ENCODE measurements around the gene PISD. TPM values are rescaled to one million over a fixed set of nuclear protein-coding genes. Genes with fewer than 3 reads are reported as not detected.

PISD gene
- total RNA-seq, 2 experiments from 2014 or later = 21.5 to 51.9 TPM

DNA sequence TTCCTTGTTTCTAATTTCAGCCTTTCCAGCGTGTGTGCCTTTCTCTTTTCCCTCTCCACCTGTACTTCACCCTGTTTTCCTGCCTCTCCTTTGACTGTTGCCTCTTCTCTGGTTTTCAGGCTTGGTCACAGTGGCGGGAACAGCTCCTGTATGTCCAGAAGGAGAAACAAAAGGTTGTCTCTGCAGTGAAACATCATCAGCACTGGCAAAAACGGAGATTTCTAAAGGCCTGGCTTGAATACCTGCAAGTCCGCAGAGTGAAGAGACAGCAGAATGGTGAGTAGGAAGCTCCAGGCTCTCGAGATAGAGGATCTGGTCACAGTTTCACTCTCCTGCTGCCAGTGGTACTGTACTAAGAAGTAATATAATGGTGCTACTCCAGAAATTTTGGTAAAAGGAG is 89.1 kb downstream of the PISD start:
- Histone ChIP-seq H3K36me3 (ENCODE audit: insufficient read depth, low read length) (peaks cover 64% of the 10 kb centered on the region), H2AFZ (ENCODE audit: low read length) (no peak overlapping the region), H3K9me2 (ENCODE audit: insufficient read depth, low read length) (no peaks in the 10 kb centered on the region), H4K20me1 (ENCODE audit: insufficient read depth, low read length) (no peaks in the 10 kb centered on the region), H3K4me2 (ENCODE audit: low read length) (no peak overlapping the region), H3K79me2 (ENCODE audit: insufficient read depth, low read depth, low read length) (no peaks in the 10 kb centered on the region), H3K4me1 (ENCODE audit: insufficient read depth, low read length, poor library complexity, severe bottlenecking) (no peaks in the 10 kb centered on the region), H3K4me3 (ENCODE audit: low read depth, low read length, poor library complexity, severe bottlenecking) (no peak overlapping the region), H3K27ac (ENCODE audit: low read depth, low read length, poor library complexity, severe bottlenecking) (no peak overlapping the region), H3K9me3 (ENCODE audit: low read length) (no peaks in the 10 kb centered on the region)
- intact Hi-C loops (cut with micrococcal nuclease; ENCODE audit: unreplicated experiment) = no loop called here
- TF ChIP-seq, protein P1, sequence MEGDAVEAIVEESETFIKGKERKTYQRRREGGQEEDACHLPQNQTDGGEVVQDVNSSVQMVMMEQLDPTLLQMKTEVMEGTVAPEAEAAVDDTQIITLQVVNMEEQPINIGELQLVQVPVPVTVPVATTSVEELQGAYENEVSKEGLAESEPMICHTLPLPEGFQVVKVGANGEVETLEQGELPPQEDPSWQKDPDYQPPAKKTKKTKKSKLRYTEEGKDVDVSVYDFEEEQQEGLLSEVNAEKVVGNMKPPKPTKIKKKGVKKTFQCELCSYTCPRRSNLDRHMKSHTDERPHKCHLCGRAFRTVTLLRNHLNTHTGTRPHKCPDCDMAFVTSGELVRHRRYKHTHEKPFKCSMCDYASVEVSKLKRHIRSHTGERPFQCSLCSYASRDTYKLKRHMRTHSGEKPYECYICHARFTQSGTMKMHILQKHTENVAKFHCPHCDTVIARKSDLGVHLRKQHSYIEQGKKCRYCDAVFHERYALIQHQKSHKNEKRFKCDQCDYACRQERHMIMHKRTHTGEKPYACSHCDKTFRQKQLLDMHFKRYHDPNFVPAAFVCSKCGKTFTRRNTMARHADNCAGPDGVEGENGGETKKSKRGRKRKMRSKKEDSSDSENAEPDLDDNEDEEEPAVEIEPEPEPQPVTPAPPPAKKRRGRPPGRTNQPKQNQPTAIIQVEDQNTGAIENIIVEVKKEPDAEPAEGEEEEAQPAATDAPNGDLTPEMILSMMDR (conservative IDR thresholded peaks at IDR 0.05; ENCODE audit: low read length) = no peak
- no peak for TF ChIP-seq EZH2phosphoT487 (IDR thresholded peaks at IDR 0.05; ENCODE audit: borderline replicate concordance, low read depth, low read length)
- no TSS peak for BruUV-seq (replicated peaks)
- CTCF ChIA-PET (ENCODE audit: unreplicated experiment) = no interaction called here
- DNase-seq (ENCODE audit: low spot score) = no peak
- POLR2A ChIA-PET = no interaction called here

DNA sequence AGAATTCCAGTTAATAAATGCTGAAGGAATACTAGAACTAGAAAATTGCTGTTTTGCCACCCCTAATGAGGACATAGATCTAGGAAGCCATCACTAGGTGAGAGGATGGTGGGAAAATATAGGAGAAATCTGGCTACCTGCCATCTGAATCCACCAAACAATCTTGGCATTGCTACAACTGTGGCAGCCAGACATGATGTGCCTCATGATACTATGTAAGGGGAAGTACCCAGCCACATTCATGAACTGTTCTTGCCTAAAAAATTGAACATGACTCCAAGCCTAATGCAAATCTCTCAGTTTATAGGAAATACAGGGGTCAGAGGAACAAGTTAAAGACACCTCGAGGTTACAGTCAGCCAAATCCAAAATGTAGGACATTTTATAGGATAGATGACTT is 92.9 kb downstream of the PISD start:
- CTCF ChIA-PET (ENCODE audit: unreplicated experiment) = no interaction called here

More for the DNA sequence above, 92.9 kb downstream of the PISD start:
- Histone ChIP-seq H3K36me3 (ENCODE audit: insufficient read depth, low read length) (peaks cover 52% of the 10 kb centered on the region), H3K9me2 (ENCODE audit: insufficient read depth, low read length) (no peaks in the 10 kb centered on the region), H2AFZ (ENCODE audit: low read length) (no peak overlapping the region), H3K4me1 (ENCODE audit: insufficient read depth, low read length, poor library complexity, severe bottlenecking) (no peaks in the 10 kb centered on the region), H4K20me1 (ENCODE audit: insufficient read depth, low read length) (no peaks in the 10 kb centered on the region), H3K79me2 (ENCODE audit: insufficient read depth, low read depth, low read length) (no peaks in the 10 kb centered on the region), H3K4me3 (ENCODE audit: low read depth, low read length, poor library complexity, severe bottlenecking) (no peak overlapping the region), H3K4me2 (ENCODE audit: low read length) (no peak overlapping the region), H3K9me3 (ENCODE audit: low read length) (no peaks in the 10 kb centered on the region), H3K27ac (ENCODE audit: low read depth, low read length, poor library complexity, severe bottlenecking) (no peak overlapping the region)
- no peak for TF ChIP-seq EZH2phosphoT487 (IDR thresholded peaks at IDR 0.05; ENCODE audit: borderline replicate concordance, low read depth, low read length)
- TF ChIP-seq, protein P1 (conservative IDR thresholded peaks at IDR 0.05; ENCODE audit: low read length) = no peak
- POLR2A ChIA-PET = no interaction called here
- no TSS peak for BruUV-seq (replicated peaks)
- intact Hi-C loops (cut with micrococcal nuclease; ENCODE audit: unreplicated experiment) = no loop called here
- DNase-seq (ENCODE audit: low spot score) = no peak

Small RNA genes within 50 kb of the gene (microRNA-seq; reads per million reads assigned to microRNA genes)
- gene MIR7109 (ENCODE audit: borderline replicate concordance) = not detected

Other genes with a start within 250 kb of the PISD start
- 12.5 and 18.1 TPM in 2 replicates for gene EIF4ENIF1, start 172.4 kb downstream of the PISD start, total RNA-seq (2014; rRNA removed; shearing (Covaris generic))
- gene EIF4ENIF1, start 172.4 kb downstream of the PISD start, total RNA-seq (2022) = 40.3 and 46.0 TPM in 2 replicates
- 72.6 and 73.3 TPM in 2 replicates for gene SFI1, start 165.7 kb downstream of the PISD start, total RNA-seq (2014; rRNA removed; shearing (Covaris generic))
- gene SFI1, start 165.7 kb downstream of the PISD start, total RNA-seq (2022) = 132 and 145 TPM in 2 replicates
- gene PRR14L, start 87.9 kb upstream of the PISD start, total RNA-seq (2014; rRNA removed; shearing (Covaris generic)) = 15.9 and 21.9 TPM in 2 replicates
- gene PRR14L, start 87.9 kb upstream of the PISD start, total RNA-seq (2022) = 51.1 and 52.8 TPM in 2 replicates
- gene DEPDC5, start 91.8 kb upstream of the PISD start, total RNA-seq (2014; rRNA removed; shearing (Covaris generic)) = 31.7 and 43.0 TPM in 2 replicates
- 70.4 and 77.1 TPM in 2 replicates for gene DEPDC5, start 91.8 kb upstream of the PISD start, total RNA-seq (2022)